GM23248 (cell line): Measurements from ENCODE around the gene C2CD4A.

Experiments used
- EZH2 ChIP-seq: fragments of 200-600 bp; sonication (generic); IDR thresholded peaks from 2 replicates; pipeline ENCODE4 v1.6.1; 2018; ENCODE audit warnings: antibody characterized with exemption, mild to moderate bottlenecking; ENCODE audit not compliant: insufficient read depth, poor library complexity, severe bottlenecking
- EZH2phosphoT487 ChIP-seq: fragments of 200-600 bp; sonication (generic); IDR thresholded peaks from 2 replicates; pipeline ENCODE4 v1.6.1; 2018; ENCODE audit warnings: antibody characterized with exemption, moderate library complexity, mild to moderate bottlenecking, low read depth; ENCODE audit not compliant: insufficient read depth

- TF ChIP-seq EZH2phosphoT487 (no peak), EZH2 (no peak)
Observed at GRCh38 chr15:62083194-62084154, 16.7 kb downstream of the C2CD4A start.
